Thymus (tissue), 11 donors: Measurements from ENCODE around the gene SCAF8. TPM values are rescaled to one million over a fixed set of nuclear protein-coding genes. Genes with fewer than 3 reads are reported as not detected.
"Not testable (repeated sequence)": the region's sequence is repeated elsewhere in the genome, so short reads cannot be mapped to it uniquely, and the experiment has no call there.

Source experiments
- DNase-seq, 9 donors: peaks; one replicate each; pipeline ENCODE4 v3.0.0-alpha.2; 2013; ENCODE audit warnings: low spot score in 9 of 9, low read depth in 6 of 9, missing footprints in 1 of 9
- H3K27ac ChIP-seq, 2 donors: one replicate each; pipeline ENCODE4 v1.5.1; 2013; ENCODE audit warnings: control low read depth in 1 of 2, low read depth in 1 of 2, low read length in 1 of 2, mild to moderate bottlenecking in 1 of 2, moderate library complexity in 1 of 2
- H3K27me3 ChIP-seq, 2 donors: one replicate each; pipeline ENCODE4 v1.5.1; 2013; ENCODE audit warnings: low read length in 1 of 2; ENCODE audit not compliant: control insufficient read depth in 2 of 2, insufficient read depth in 1 of 2
- H3K36me3 ChIP-seq, 2 donors: one replicate each; pipeline ENCODE4 v1.5.1; 2013; ENCODE audit warnings: low read length in 1 of 2, mild to moderate bottlenecking in 1 of 2, moderate library complexity in 1 of 2; ENCODE audit not compliant: control insufficient read depth in 2 of 2, insufficient read depth in 2 of 2
- H3K4me1 ChIP-seq, 2 donors: one replicate each; pipeline ENCODE4 v1.5.1; 2013; ENCODE audit warnings: low read length in 2 of 2; ENCODE audit not compliant: control insufficient read depth in 2 of 2, insufficient read depth in 2 of 2
- H3K4me3 ChIP-seq, 2 donors: one replicate each; pipeline ENCODE4 v1.5.1; 2013; ENCODE audit warnings: low read length in 2 of 2, control low read depth in 1 of 2, mild to moderate bottlenecking in 1 of 2
- H3K9me3 ChIP-seq, 2 donors: one replicate each; pipeline ENCODE4 v1.5.1; 2013; ENCODE audit warnings: low read length in 1 of 2, mild to moderate bottlenecking in 1 of 2; ENCODE audit not compliant: control insufficient read depth in 2 of 2, insufficient read depth in 1 of 2
- WGBS: extraction: QIAGEN DNeasy Blood & Tissue Kit; methylation state at CpG from one replicate; pipeline ENCODE4 v1.1.7; 2013; 5-methylcytosine and 5-hydroxymethylcytosine counted together
- polyA plus RNA-seq: library from polyadenylated mRNA; stranded (reverse); fragments of 200-250 nt; gene quantifications from one replicate; pipeline ENCODE4 v1.2.3, GENCODE V29; 2013
- total RNA-seq: library from RNA; stranded (reverse); fragments of 120-200 nt; gene quantifications from one replicate; pipeline ENCODE4 v1.2.4, GENCODE V29; 2013
- donor health status: healthy.

The SCAF8 gene
- total and polyA plus RNA-seq, 2 donors = 20.8 to 26.4 TPM

DNA sequence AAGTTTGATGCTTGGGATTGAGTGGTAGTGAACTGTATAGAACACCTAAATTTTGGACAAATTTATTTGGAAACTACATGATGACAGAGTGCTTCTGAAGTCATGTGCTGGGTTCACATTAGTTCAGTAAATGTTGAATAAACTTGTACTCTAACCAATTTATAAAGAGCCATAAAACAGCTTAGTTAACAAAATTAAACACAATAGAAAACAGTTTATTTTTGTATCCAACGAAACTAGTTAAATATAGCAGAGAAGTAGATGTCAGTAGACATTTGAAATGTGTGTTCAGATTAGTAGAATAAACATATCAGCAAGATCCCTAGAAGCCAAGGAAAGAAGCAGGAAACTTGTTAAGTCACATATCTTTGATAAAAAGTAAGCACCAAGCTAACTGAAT is 32.1 kb downstream of the SCAF8 start:
- H3K4me1 ChIP-seq = peaks cover 2 to 7% of the 10 kb centered on the region in 2 donors
- WGBS = 99% methylated on average over 1 of the region's 1 CpG
- H3K4me3 ChIP-seq = no peak overlapping the region

DNA sequence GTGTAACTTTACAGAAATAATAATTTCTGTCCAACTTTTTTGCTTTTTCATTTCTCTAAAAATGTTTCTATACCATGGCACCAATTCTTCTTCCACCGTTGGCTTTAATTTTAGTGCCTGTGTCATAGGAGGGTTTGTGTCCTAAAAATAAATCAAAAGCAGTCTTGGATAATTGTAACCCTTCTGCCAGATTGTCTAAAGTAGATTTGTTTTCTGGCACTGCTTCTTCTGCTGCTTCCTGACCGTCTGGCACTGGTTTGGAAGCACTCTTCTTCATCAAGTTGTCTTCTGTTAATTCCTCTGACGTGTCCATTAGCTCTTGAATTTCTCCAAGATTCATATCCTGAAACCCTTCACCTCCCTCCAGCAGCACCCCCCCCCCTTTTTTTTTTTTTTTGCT is 33.1 kb downstream of the SCAF8 start:
- Histone ChIP-seq H3K27ac (no peak overlapping the region), H3K27me3 (no peaks in the 10 kb centered on the region), H3K4me3 (no peak overlapping the region), H3K9me3 (no peaks in the 10 kb centered on the region), H3K36me3 (peaks cover 0 to 8% of the 10 kb centered on the region in 2 donors), H3K4me1 (peaks cover 2 to 7% of the 10 kb centered on the region in 2 donors)
- DNase-seq = no peak
- WGBS = 91% methylated on average over 3 of the region's 3 CpGs

More for the DNA sequence above, 32.1 kb downstream of the SCAF8 start:
- Histone ChIP-seq H3K27me3 (no peaks in the 10 kb centered on the region), H3K36me3 (peaks cover 0 to 8% of the 10 kb centered on the region in 2 donors), H3K27ac (no peak overlapping the region), H3K9me3 (no peaks in the 10 kb centered on the region)
- DNase-seq = no peak

- DNase-seq = no peak
- no peaks in the 10 kb centered on the region for H3K9me3 ChIP-seq
- 93% methylated on average over 3 of the region's 3 CpGs for WGBS
- no peaks in the 10 kb centered on the region for H3K27me3 ChIP-seq
- H3K36me3 ChIP-seq = peaks cover 0 to 8% of the 10 kb centered on the region in 2 donors
- H3K27ac ChIP-seq = no peak overlapping the region
- H3K4me3 ChIP-seq = no peak overlapping the region
- H3K4me1 ChIP-seq = peaks cover 2 to 7% of the 10 kb centered on the region in 2 donors
Measured at GRCh38 chr6:154767003-154767723, 33.9 kb downstream of the SCAF8 start.

GRCh38 chr6:154768280-154768679 is 35.1 kb downstream of the SCAF8 start:
- WGBS = 97% methylated on average over 3 of the region's 3 CpGs
- no peak overlapping the region for H3K4me3 ChIP-seq

GRCh38 chr6:154773610-154774089 is 40.4 kb downstream of the SCAF8 start:
- no peaks in the 10 kb centered on the region for H3K9me3 ChIP-seq
- DNase-seq = no peak
- no peak overlapping the region for H3K4me3 ChIP-seq
- no peaks in the 10 kb centered on the region for H3K27me3 ChIP-seq
- H3K27ac ChIP-seq = no peak overlapping the region
- WGBS = 95% methylated on average over 4 of the region's 4 CpGs
- peaks cover 0 to 5% of the 10 kb centered on the region in 2 donors for H3K36me3 ChIP-seq
- no peaks in the 10 kb centered on the region for H3K4me1 ChIP-seq

More at GRCh38 chr6:154768280-154768679, 35.1 kb downstream of the SCAF8 start:
- Histone ChIP-seq H3K27me3 (no peaks in the 10 kb centered on the region), H3K9me3 (no peaks in the 10 kb centered on the region), H3K4me1 (peaks cover 2 to 7% of the 10 kb centered on the region in 2 donors), H3K27ac (no peak overlapping the region), H3K36me3 (peaks cover 0 to 8% of the 10 kb centered on the region in 2 donors)
- no peak for DNase-seq

- 99% methylated on average over 5 of the region's 5 CpGs for WGBS
Measured at GRCh38 chr6:154779157-154779556, 45.9 kb downstream of the SCAF8 start.

GRCh38 chr6:154782193-154782592 is 49.0 kb downstream of the SCAF8 start:
- no peak overlapping the region for H3K27ac ChIP-seq
- H3K9me3 ChIP-seq = no peaks in the 10 kb centered on the region
- no peaks in the 10 kb centered on the region for H3K27me3 ChIP-seq
- H3K36me3 ChIP-seq = peaks cover 4 to 28% of the 10 kb centered on the region in 2 donors
- no peak overlapping the region for H3K4me3 ChIP-seq
- 94% methylated on average over 4 of the region's 4 CpGs for WGBS
- no peaks in the 10 kb centered on the region for H3K4me1 ChIP-seq
- no peak for DNase-seq

More at GRCh38 chr6:154779157-154779556, 45.9 kb downstream of the SCAF8 start:
- H3K27me3 ChIP-seq, H3K4me3 ChIP-seq, H3K9me3 ChIP-seq, H3K27ac ChIP-seq, H3K4me1 ChIP-seq, DNase-seq: not testable (repeated sequence)
- H3K36me3 ChIP-seq = peaks cover 4 to 25% of the 10 kb centered on the region in 2 donors

DNA sequence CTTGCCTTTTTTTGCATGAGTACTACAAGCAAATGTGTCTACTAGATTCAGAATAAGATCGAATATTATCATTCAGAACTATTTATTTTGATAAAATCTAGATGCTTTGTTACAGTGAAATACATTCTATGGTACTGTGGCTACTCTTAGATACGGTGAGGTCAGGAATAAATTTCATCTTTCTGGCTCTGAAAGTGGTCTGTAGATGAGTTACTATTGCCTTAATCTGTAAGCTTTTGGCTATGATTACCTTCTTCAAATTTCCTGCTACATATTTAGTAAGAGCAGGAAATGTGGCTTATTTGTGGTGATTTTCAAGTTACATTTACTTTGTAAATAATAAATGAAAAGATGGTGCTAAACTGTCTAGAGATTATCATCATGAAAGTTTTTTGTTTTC is 50.0 kb downstream of the SCAF8 start:
- H3K36me3 ChIP-seq = peaks cover 4 to 32% of the 10 kb centered on the region in 2 donors
- no peaks in the 10 kb centered on the region for H3K27me3 ChIP-seq
- H3K4me3 ChIP-seq = no peak overlapping the region
- H3K9me3 ChIP-seq = no peaks in the 10 kb centered on the region
- H3K4me1 ChIP-seq = no peaks in the 10 kb centered on the region
- DNase-seq = no peak
- H3K27ac ChIP-seq = no peak overlapping the region
- 96% methylated on average over 2 of the region's 2 CpGs for WGBS

GRCh38 chr6:154785075-154785474 is 51.9 kb downstream of the SCAF8 start:
- 97% methylated on average over 2 of the region's 2 CpGs for WGBS

More at GRCh38 chr6:154785075-154785474, 51.9 kb downstream of the SCAF8 start:
- no peaks in the 10 kb centered on the region for H3K27me3 ChIP-seq
- no peak for DNase-seq
- no peaks in the 10 kb centered on the region for H3K4me1 ChIP-seq
- H3K4me3 ChIP-seq = no peak overlapping the region
- no peaks in the 10 kb centered on the region for H3K9me3 ChIP-seq
- H3K36me3 ChIP-seq = peaks cover 0 to 26% of the 10 kb centered on the region in 2 donors
- no peak overlapping the region for H3K27ac ChIP-seq
